Astrocyte of the cerebellum (primary cell): ENCODE data around the gene DAB2.

Source experiments
- DNase-seq: peaks from one replicate; pipeline ENCODE4 v3.0.0-alpha.2; 2011; ENCODE audit warnings: low read depth
- H3K4me3 ChIP-seq: 2 replicates; pipeline ENCODE4 v1.5.1; 2011; ENCODE audit warnings: mild to moderate bottlenecking, low read depth, low read length, moderate library complexity
- CTCF ChIP-seq: IDR thresholded peaks from 2 replicates; pipeline ENCODE4 v1.5.1; 2012; ENCODE audit warnings: low read length, low read depth, moderate library complexity, mild to moderate bottlenecking; ENCODE audit errors: missing control alignments
- in situ Hi-C: cut with HindIII; loops from 2 replicates; pipeline ENCODE4 v1.10.0; 2017; ENCODE audit warnings: low sequenced_read_pairs

Gene DAB2

GRCh38 chr5:39363217-39363616, 61.6 kb downstream of the DAB2 start:
- no peak for DNase-seq
- H3K4me3 ChIP-seq: no peak overlapping the region
- no peak for TF ChIP-seq CTCF
- in situ Hi-C loops: no loop called here

DNA sequence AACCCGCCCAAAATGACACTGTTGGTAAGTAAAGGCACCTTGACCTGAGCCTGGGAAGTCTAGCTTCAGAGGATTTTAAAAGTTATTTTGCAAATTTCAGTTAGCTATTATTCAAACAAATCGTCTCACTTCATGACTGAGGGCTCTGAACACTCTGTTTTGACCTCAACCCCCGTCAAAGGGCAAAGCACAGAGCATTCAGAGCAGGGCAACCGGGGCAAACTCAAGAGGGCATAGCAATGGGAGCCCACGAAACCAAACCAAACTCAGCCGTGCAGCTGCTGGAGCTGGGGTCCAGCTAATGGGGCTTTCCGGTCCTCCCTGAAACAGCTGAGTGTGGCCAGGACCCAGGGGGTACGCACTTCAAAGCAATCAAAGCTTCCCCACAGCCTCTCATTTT, 62.1 kb downstream of the DAB2 start:
- no peak overlapping the region for H3K4me3 ChIP-seq
- TF ChIP-seq CTCF: no peak
- in situ Hi-C loops: no loop called here
- DNase-seq: no peak

DNA sequence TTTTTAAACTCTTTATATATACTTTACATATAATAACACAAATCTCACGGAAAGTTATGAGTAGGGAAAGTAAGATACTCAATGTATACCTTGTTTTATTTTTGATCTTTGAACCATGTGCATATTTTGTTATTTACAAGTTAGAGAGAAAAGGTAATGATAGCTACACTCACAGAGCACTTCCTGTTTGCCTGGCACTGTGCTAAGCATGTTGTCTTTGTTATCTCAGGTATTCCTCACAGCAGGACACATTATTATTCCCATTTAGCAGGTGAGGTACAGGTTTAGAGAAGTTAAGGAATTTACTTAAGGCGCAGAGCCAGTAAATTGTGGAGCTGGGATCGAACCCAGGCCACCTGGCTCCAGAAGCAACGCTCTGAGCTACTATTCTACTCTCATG, 63.5 kb downstream of the DAB2 start:
- H3K4me3 ChIP-seq: no peak overlapping the region
- TF ChIP-seq CTCF: no peak
- in situ Hi-C loops: no loop called here
- DNase-seq: no peak

DNA sequence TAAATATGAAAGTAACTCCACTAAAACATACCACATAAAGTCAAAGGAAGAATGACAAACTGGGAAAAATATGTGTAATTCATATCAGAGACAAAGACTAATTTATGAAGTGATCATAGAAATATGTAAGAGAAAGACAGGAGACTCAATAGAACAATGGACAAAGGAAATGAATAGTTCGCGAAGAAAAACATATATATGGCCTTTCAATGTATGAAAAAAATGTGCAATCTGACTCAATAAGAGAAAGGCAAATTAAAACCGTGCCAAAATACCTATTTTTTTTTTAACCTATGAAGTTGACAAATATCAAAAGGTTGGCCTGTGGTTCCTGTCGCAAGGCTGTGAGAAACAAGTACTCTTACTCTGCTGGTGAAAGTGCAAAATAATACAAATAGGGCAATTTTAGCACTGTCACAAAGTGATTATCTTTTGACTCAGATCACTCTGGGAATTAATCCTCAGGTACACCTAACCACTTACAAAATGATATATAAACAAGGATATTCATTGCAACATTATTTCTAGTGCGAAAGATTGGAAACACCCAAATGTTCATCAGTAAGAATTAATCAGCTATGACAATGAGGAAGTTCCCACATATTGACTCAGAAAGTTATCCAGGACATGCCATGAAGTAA, 64.2 kb downstream of the DAB2 start:
- in situ Hi-C loops: no loop called here

DNA sequence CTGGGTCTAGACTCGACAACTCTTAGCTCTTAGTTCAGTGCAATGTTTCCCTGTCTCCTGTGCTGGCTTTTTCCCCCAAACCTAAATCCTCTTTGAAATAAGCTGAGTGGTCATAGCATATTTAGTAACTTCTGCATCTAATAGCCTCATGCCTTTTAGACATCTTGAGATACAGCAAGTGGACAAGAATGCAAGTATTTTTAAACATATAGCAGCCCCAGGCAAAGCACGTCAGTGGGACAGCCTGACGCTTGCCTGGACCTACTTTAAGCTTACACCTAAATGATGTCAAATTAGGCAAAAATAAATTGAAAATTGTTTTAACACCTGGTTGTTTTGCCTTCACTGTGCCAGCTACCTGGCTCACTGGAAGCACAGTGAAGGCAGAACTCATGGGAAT, 68.5 kb downstream of the DAB2 start:
- no peak for DNase-seq
- TF ChIP-seq CTCF: no peak
- H3K4me3 ChIP-seq: no peak overlapping the region
- in situ Hi-C loops: no loop called here

More for the DNA sequence above, 64.2 kb downstream of the DAB2 start:
- no peak for DNase-seq
- H3K4me3 ChIP-seq: no peak overlapping the region
- TF ChIP-seq CTCF: no peak

- DNase-seq: no peak
- in situ Hi-C loops: no loop called here
- TF ChIP-seq CTCF: no peak
- H3K4me3 ChIP-seq: no peak overlapping the region
Measured at GRCh38 chr5:39355324-39355723, 69.5 kb downstream of the DAB2 start.
